ENCODE data around the gene ADGRG1. TPM values are rescaled to one million over a fixed set of nuclear protein-coding genes. Genes with fewer than 3 reads are reported as not detected.

The ADGRG1 gene
- total RNA-seq, 1 donor from 2014 or later = 201 TPM

Other genes with a start within 250 kb of the ADGRG1 start
- gene CCL17, start 223.9 kb upstream of the ADGRG1 start, total RNA-seq = 0.78 TPM
- 53.2 TPM for gene CIAPIN1, start 181.2 kb upstream of the ADGRG1 start, total RNA-seq
- gene COQ9, start 181.2 kb upstream of the ADGRG1 start, total RNA-seq = 66.6 TPM
- 57.3 TPM for gene POLR2C, start 166.0 kb upstream of the ADGRG1 start, total RNA-seq
- 12.5 TPM for gene DOK4, start 142.1 kb upstream of the ADGRG1 start, total RNA-seq
- 4.6 TPM for gene CCDC102A, start 92.1 kb upstream of the ADGRG1 start, total RNA-seq
- 0.75 TPM for gene ADGRG5, start 86.0 kb upstream of the ADGRG1 start, total RNA-seq
- 2.2 TPM for gene ADGRG3, start 39.7 kb downstream of the ADGRG1 start, total RNA-seq
- gene DRC7, start 66.2 kb downstream of the ADGRG1 start, total RNA-seq = 0.49 TPM
- 19.0 TPM for gene KATNB1, start 107.1 kb downstream of the ADGRG1 start, total RNA-seq
- gene KIFC3, start 173.9 kb downstream of the ADGRG1 start, total RNA-seq = 117 TPM